Motor neuron (in vitro differentiated cells): Measurements from ENCODE around the gene GBP2. TPM values are rescaled to one million over a fixed set of nuclear protein-coding genes. Genes with fewer than 3 reads are reported as not detected.
"Not testable (repeated sequence)": the region's sequence is repeated elsewhere in the genome, so short reads cannot be mapped to it uniquely, and the experiment has no call there.

Experiments used
- ATAC-seq, 8 experiments: fragments of 200-7000 bp; cut with Tn5 transposase; replicated peaks in 6 of 8; 2 replicates each; pipeline ENCODE4 v1.8.0; 2021; ENCODE audit warnings: mild to moderate bottlenecking in 8 of 8, moderate library complexity in 8 of 8
- H3K27ac ChIP-seq, 2 donors: fragments of 250-450 bp; sonication (Bioruptor Pico); 2 replicates each; pipeline ENCODE4 v1.9.0; 2021; ENCODE audit warnings: antibody characterized with exemption in 2 of 2, mild to moderate bottlenecking in 2 of 2, moderate library complexity in 1 of 2
- H3K4me1 ChIP-seq, 2 donors: fragments of 250-450 bp; sonication (Bioruptor Pico); replicated peaks in 1 of 2; 2 replicates each; pipeline ENCODE4 v1.6.1; 2021; ENCODE audit warnings: antibody characterized with exemption in 2 of 2, mild to moderate bottlenecking in 2 of 2, moderate library complexity in 1 of 2
- H3K4me3 ChIP-seq, 5 donors: fragments of 250-450 bp; sonication (Bioruptor Pico); 2 replicates each; pipeline ENCODE4 v1.9.0; 2021; ENCODE audit warnings: antibody characterized with exemption in 5 of 5, mild to moderate bottlenecking in 5 of 5, moderate library complexity in 4 of 5
- WGBS, 10 experiments: fragments of 450-650 bp; shearing (Covaris generic); methylation state at CpG; one replicate each; pipeline ENCODE4 v1.0.0; 2022; 5-methylcytosine and 5-hydroxymethylcytosine counted together
- in situ Hi-C, 9 experiments: fragments of 400-800 bp; cut with MboI; loops; one replicate each; pipeline ENCODE4 v1.15.0; 2021; ENCODE audit warnings: low sequenced_read_pairs in 9 of 9, low pct_unique_long_range_greater_than_20kb in 2 of 9; ENCODE audit not compliant: unreplicated experiment in 9 of 9
- total RNA-seq, 8 experiments: library from RNA; unstranded; fragments of 300-600 nt; gene quantifications; 2 replicates each; pipeline versions ENCODE4 v1.2.3 to v1.2.4, GENCODE V29; 2022

Gene GBP2
- total RNA-seq, 8 experiments from 2014 or later: 0.05 to 44.7 (median 2.6) TPM

GRCh38 chr1:89147678-89148658 is 22.1 kb upstream of the GBP2 start:
- Histone ChIP-seq H3K27ac (no peak overlapping the region), H3K4me1 (no peaks in the 10 kb centered on the region), H3K4me3 (no peak overlapping the region)
- ATAC-seq: no peak
- WGBS, 10 experiments: 17 to 100% (median 86%) methylated on average over 1 to 3 of the region's 3 CpGs; no CpG with 5 or more reads in 2 of the 10 experiments
- in situ Hi-C loops: no loop called here

GRCh38 chr1:89146721-89147120 is 20.8 kb upstream of the GBP2 start:
- WGBS, 10 experiments: 42 to 88% (median 76%) methylated on average over 1 to 3 of the region's 3 CpGs
- in situ Hi-C loops: no loop called here
- Histone ChIP-seq H3K4me3 (no peak overlapping the region), H3K4me1 (no peaks in the 10 kb centered on the region), H3K27ac (no peak overlapping the region)
- no peak for ATAC-seq

GRCh38 chr1:89143484-89143883 is 17.6 kb upstream of the GBP2 start:
- in situ Hi-C loops: no loop called here
- no peak for ATAC-seq
- no peaks in the 10 kb centered on the region for H3K4me1 ChIP-seq
- no peak overlapping the region for H3K4me3 ChIP-seq
- H3K27ac ChIP-seq: no peak overlapping the region
- 21 to 100% (median 63%) methylated on average over 1 to 2 of the region's 2 CpGs; no CpG with 5 or more reads in 2 of the 10 experiments for WGBS, 10 experiments

DNA sequence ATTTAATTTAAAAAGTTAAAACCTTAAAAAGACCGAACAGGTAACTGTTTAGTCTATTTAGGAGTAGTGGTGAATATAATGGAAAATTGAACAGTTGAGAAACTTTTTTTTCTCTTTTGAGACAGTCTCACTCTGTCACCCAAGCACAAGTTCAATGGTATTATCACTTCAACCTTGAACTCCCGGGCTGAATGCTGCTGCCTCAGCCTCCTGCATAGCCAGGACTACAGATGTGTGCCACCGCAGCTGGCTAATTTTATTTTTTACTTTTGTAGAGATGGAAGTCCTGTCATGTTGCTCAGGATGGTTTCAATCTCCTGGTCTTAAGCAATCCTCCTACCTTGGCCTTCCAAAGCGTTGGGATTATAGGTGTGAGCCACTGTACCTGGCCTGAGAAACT is 16.2 kb upstream of the GBP2 start:
- H3K4me3 ChIP-seq: no peak overlapping the region
- no peaks in the 10 kb centered on the region for H3K4me1 ChIP-seq
- ATAC-seq: no peak
- H3K27ac ChIP-seq: no peak overlapping the region
- in situ Hi-C loops: no loop called here
- WGBS, 10 experiments: 43 to 97% (median 84%) methylated on average over 1 to 4 of the region's 4 CpGs

- Histone ChIP-seq H3K27ac (no peak overlapping the region), H3K4me3 (no peak overlapping the region), H3K4me1 (peaks cover 0 to 3% of the 10 kb centered on the region in 2 donors)
- in situ Hi-C loops: no loop called here
- no peak for ATAC-seq
- 17 to 100% (median 83%) methylated on average over 1 of the region's 1 CpG; no CpG with 5 or more reads in 6 of the 10 experiments for WGBS, 10 experiments
Measured at GRCh38 chr1:89133747-89134146, 7.8 kb upstream of the GBP2 start.

GRCh38 chr1:89130716-89131115 is 4.8 kb upstream of the GBP2 start:
- peaks cover 0 to 3% of the 10 kb centered on the region in 2 donors for H3K4me1 ChIP-seq
- in situ Hi-C loops: no loop called here
- H3K4me3 ChIP-seq: no peak overlapping the region
- no peak for ATAC-seq
- H3K27ac ChIP-seq: no peak overlapping the region
- 14 to 100% (median 80%) methylated on average over 1 of the region's 1 CpG; no CpG with 5 or more reads in 1 of the 10 experiments for WGBS, 10 experiments

DNA sequence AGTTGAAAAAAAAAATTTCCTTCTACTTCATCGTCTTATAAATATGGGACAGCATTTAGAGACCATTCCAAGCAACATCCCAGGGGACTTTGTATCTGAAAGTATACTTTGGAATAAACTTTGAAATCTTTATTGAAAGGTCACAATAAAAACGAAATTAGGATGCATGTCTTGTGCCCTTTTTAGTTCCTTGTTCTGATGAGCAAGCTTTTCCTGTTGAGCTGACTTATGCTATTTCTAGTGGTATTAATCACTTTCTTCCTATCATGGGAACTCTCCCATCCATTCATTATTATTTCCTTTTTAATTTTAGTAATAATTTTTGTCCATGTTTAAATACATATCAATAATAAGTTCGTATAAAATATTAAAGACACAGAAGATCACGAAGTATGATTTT is 4.0 kb upstream of the GBP2 start:
- ATAC-seq: no peak
- Histone ChIP-seq H3K4me3 (no peak overlapping the region), H3K27ac (no peak overlapping the region), H3K4me1 (peaks cover 0 to 3% of the 10 kb centered on the region in 2 donors)
- in situ Hi-C loops: no loop called here
- WGBS, 10 experiments: 32 to 92% (median 70%) methylated on average over 1 to 4 of the region's 4 CpGs

- ATAC-seq, in situ Hi-C loops, H3K4me3 ChIP-seq, H3K27ac ChIP-seq, H3K4me1 ChIP-seq: not testable (repeated sequence)
- 80 to 100% (median 96%) methylated on average over 1 to 4 of the region's 31 CpGs; no CpG with 5 or more reads in 7 of the 10 experiments for whole genome bisulfite sequencing, 10 experiments
Measured at GRCh38 chr1:89128003-89128458, 2.1 kb upstream of the GBP2 start.

DNA sequence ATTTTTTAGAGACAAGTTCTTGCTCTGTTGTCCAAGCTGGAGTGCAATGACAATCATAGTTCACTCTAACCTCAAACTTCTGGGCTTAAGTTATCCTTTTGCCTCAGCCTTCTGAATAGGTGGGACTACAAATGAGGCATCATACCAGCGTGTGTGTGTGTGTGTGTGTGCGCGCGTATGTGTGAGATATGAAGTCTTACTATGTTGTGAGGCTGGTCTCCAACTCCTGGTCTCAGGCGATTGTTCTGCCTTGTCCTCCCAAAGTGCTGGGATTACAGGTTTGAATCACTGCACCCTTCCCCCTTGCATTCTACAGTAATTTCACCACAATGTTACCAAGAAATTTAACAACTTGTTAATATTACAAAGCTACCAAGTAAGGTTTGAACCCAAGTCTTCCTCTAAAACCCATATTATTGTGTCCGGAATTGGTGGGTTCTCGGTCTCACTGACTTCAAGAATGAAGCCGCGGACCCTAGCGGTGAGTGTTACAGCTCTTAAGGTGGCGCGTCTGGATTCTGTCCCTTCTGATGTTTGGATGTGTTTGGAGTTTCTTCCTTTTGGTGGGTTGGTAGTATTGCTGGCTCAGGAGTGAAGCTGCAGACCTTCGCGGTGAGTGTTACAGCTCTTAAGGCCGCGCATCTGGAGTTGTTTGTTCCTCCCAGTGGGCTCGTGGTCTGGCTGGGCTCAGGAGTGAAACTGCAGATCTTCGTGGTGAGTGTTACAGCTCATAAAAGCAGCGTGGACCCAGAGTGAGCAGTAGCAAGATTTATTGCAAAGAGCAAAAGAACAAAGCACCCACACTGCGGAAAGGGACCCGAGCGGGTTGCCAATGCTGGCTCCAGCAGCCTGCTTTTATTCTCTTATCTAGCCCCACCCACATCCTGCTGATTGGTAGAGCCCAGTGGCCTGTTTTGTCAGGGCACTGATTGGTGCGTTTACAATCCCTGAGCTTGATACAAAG is 970 bp upstream of the GBP2 start:
- H3K4me3 ChIP-seq, H3K4me1 ChIP-seq, ATAC-seq, H3K27ac ChIP-seq, in situ Hi-C loops: not testable (repeated sequence)
- WGBS, 10 experiments: 45 to 91% (median 81%) methylated on average over 5 to 15 of the region's 23 CpGs; no CpG with 5 or more reads in 1 of the 10 experiments

DNA sequence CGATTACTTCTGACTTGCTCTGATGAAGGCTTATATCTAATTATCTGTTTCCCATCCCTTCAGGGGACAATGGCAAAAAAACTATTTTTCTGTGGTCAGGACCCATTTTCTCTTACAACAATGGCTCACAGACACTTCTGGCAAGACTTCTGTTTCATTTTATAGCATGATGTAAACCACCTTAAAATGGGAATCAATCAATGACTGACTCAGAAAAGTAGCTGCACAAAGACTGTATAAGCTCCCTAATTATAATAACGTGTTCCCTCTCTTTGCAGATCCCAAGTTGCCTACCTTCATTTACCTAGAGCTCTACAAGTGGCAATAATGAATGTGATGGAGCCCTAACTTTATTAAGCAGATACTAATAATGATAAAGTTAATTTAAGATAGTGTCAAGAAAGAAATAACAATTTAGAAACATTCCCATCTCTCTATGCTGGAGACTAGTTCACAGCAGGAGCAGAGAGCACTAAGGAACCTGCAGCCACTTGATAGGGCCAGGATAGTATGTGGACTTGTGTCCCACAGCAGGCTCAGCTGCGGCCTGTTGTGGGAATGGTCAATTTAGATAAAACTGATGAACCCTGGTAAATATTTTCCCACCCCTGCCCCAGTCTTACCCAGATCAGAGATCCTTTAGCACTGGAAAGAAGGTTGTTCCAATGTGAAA is 538 bp downstream of the GBP2 start:
- Histone ChIP-seq H3K4me3 (no peak overlapping the region), H3K4me1 (no peaks in the 10 kb centered on the region), H3K27ac (no peak overlapping the region)
- WGBS, 10 experiments: 5 to 100% (median 78%) methylated on average over 1 to 3 of the region's 3 CpGs
- in situ Hi-C loops: no loop called here
- peak in 3 of 8 experiments; percentile 20 to 46 (median 39) for ATAC-seq

DNA sequence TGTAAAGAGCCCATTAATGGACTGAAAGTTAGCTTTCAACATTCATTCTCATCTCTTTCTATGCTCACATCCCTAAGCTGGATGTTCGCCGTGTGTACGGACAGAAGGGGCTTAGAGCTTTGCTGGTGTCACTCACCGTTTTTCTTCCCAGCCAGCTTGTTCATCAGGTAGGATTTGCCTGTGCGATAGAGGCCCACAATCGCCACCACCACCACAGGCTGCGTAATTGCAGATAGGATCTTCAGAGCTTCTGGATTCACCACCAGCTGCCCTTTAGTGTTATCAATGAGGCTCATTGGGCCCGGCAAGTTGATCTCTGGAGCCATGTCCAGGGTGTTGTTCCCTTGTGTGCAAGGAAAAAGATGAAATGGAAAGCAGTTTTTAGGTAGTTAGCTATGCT is 4.3 kb downstream of the GBP2 start:
- Histone ChIP-seq H3K4me1 (no peaks in the 10 kb centered on the region), H3K27ac (no peak overlapping the region), H3K4me3 (no peak overlapping the region)
- ATAC-seq: no peak
- in situ Hi-C loops: no loop called here
- 80 to 96% (median 92%) methylated on average over 3 to 8 of the region's 8 CpGs; no CpG with 5 or more reads in 2 of the 10 experiments for WGBS, 10 experiments

DNA sequence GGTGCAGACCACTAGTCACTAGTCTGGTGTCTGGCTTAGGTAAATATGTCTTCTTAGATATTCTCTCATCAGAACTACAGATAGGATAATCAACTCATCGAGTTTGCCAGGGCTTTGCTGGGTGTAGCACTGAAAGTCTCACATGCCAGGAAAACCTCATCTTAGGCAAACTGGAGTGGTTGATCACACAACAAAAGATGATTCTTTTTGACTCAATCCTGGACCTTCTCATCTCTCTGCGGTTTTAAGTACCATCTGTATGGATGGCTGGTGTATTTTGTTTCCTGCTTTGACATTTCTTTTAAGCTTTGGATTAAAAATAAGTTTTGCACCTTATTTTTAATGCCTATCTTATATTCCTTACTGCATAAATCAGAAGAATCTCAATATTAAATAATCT is 11.3 kb downstream of the GBP2 start:
- in situ Hi-C loops: no loop called here
- ATAC-seq: no peak
- Histone ChIP-seq H3K4me3 (no peak overlapping the region), H3K4me1 (no peaks in the 10 kb centered on the region), H3K27ac (no peak overlapping the region)
- WGBS, 10 experiments: 21 to 88% (median 71%) methylated on average over 1 to 2 of the region's 2 CpGs; no CpG with 5 or more reads in 1 of the 10 experiments
